ENCODE results near the gene CCNB2.
"Not testable (repeated sequence)": the region's sequence is repeated elsewhere in the genome, so short reads cannot be mapped to it uniquely, and the experiment has no call there.

The CCNB2 gene

GRCh38 chr15:59137566-59137965, 32.6 kb downstream of the CCNB2 start:
- no peak for DNase-seq

GRCh38 chr15:59138243-59138642, 33.3 kb downstream of the CCNB2 start:
- DNase-seq = no peak

- no peak for DNase-seq
Observed at GRCh38 chr15:59140422-59141226, 35.7 kb downstream of the CCNB2 start.

DNA sequence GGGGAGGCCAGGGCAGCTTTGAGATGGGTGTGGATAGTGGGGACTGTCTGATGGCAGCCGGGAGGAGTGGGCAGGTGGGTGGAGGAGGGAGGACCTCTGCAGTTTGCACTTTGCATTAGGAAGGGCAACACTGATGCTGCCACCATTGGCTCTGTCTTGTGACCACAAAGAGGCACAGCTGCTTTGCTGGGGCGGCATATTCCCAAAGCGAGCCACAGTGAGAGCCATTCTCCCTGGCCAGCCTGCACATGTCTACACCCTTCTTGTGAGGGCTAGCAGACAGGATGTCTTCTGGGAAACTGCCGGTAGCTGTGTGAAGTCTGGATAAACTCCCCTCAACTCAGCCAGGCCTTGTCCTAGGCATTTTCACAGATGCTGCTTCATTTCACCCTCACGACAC, 38.3 kb downstream of the CCNB2 start:
- DNase-seq = no peak

DNA sequence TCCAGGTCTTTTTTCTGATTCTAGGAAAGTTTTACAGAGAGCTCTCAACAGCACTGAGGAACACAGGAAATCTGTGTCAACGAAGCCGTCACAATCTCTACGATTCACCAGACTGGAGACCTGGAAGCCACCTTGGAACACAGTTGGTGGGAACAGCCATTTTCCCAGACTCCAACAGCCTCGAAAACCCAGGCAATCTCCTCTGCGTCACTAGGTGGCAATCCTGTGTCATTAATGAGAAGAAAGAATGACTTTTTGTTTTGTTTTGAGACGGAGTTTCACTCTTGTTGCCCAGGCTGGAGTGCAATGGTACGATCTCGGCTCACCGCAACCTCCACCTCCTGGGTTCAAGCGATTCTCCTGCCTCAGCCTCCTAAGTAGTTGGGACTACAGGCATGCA, 39.6 kb downstream of the CCNB2 start:
- DNase-seq = not testable (repeated sequence)

GRCh38 chr15:59147666-59148065, 42.7 kb downstream of the CCNB2 start:
- DNase-seq = no peak

DNA sequence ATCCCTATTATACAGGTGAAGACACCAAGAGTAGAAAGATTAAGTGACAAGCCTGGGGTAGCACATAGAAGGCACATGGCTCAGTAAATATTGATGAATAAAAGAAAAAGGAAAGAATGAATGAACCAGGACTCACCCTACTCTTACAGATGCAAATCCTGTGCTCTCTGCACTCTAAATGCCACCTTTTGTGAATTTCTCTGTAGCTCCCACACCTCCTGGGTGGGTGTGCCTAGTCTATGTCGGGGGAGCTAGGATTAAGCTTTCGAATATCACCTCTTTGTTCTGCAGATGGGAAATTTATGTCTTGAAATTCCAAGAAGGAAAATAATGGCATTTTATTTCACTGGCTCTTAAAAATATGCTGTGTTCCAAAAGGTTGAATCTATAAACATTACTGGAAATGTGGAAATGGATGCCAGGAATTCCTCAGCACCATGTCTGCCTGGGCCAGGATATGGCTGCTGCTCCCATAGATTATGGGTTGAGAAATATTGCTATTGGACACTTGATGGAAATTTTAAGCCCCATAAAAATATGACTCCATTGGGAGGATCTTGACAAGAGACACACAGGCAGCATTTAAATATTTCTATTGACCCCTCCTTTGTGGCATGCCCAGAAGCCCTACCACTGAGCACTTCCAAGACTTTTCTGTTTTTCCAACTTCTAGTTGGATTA, 43.3 kb downstream of the CCNB2 start:
- peak; percentile 44 for DNase-seq

GRCh38 chr15:59150185-59150584, 45.2 kb downstream of the CCNB2 start:
- DNase-seq = peak; percentile 57

- DNase-seq = no peak
Observed at GRCh38 chr15:59152694-59153450, 47.9 kb downstream of the CCNB2 start.

DNA sequence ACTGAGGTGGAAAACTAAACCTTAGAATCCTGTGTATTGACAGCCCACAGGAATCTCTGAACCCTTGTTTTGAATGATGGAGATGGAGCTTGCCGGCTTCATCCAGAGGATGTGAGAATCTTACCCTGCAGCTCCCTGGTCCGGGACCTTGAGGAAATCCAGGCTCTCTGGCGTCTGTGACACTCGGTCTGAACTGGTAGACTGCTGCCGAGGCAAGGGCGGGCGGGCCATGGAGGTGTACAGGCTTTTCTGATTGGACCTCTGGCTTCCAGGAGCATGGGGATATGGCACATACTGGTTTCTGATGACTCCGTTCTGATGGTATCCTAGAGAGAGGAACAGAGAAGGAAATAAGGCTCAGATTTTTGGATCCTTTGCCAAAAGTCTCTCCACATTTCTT, 48.5 kb downstream of the CCNB2 start:
- DNase-seq = no peak

DNA sequence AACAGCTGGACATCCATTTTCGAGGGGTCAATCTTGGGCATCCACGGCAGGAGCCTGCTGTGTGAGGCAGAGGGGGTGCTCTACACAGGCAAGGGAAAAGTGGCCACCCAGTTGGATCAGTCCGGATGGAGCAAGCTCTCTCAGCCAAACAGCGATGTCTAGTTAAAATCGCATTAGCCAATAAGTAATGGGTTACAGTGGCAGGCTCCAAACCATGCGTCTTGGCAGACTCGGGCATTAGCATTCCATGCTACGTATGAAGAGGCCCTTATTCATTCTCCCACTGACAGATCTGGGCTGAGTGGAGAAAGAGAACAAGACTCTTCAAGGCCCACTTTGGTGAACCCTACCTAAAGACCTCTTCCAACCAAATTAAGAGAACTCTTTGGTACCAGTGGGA, 49.3 kb downstream of the CCNB2 start:
- DNase-seq = no peak

DNA sequence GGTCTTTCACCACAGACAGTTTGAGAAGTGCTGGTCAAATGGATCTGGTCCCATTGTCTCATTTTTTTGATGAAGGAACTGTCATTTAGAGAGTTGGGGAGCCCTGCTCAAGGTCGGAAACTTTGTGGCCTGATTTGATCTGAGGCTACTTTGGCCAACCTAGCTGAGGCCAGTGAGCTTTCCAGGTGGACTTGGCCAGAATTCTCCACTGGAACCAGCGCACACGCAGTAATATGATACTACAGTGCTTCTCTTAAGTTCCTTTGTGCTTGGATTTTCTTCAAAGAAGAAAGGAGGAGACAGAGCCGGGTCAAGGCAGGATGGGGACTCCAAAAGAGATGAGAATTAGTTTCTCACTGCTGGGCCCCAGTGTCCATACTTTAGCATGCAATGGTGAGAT, 50.5 kb downstream of the CCNB2 start:
- DNase-seq = no peak

DNA sequence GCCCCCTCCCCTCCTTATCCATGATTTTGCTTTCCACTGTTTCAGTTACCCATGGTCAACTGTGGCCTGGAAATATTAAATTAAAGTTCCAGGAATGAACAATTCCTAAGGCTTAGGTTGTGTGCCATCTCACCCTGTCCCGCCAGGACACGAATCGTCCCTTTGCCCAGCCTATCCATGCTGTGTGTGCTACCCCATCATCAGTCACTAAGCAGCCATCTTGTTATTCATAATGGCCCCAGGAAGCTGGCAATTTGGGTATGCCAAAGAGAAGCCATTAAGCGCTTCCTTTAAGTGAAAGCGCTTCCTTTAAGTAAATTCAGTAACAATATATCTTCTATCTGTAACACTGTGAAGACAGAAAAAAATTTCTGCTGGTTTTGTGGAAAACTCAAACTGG, 52.5 kb downstream of the CCNB2 start:
- no peak for DNase-seq

DNA sequence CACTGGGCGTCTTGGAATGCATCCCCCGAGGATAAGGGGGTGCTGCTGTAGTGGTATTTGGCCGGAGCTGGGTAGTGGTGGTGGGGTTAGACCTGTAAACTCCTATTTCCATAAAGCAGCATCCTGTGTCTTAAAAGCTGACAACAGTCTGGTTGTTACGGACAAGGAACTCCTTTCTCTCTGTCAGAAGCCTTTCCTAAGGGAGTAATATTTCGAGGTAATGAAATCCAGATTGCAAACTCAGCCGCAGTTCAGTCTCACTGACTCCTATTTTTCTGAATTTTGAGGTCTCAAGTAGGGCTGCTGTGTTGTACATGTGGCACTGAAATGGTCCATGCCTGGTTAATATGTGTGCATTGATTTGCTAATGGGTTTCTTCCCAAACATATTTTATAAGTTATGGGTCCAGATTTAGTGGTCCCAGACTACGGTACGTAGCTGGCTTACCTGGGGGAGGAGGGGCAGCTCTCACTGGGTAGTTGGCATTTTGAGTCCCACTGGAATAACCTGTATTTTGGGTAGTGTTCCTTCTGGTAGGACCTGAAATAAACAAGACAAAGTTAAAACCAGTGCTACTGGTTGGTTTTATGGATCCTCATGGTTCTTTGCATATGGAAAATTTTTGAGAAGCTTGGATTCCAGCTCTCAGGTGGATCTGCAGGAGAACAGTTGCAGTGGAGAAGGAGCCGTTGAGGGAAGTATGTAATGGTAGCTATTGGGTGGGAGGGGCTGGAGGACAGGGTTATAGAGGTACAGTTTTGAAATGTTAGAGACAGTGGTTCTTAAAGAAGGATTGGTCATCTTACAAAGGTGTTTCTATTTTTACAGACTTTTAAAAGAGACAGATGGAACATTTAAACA, 53.1 kb downstream of the CCNB2 start:
- DNase-seq = no peak

GRCh38 chr15:59158701-59159034, 53.7 kb downstream of the CCNB2 start:
- DNase-seq = no peak

DNA sequence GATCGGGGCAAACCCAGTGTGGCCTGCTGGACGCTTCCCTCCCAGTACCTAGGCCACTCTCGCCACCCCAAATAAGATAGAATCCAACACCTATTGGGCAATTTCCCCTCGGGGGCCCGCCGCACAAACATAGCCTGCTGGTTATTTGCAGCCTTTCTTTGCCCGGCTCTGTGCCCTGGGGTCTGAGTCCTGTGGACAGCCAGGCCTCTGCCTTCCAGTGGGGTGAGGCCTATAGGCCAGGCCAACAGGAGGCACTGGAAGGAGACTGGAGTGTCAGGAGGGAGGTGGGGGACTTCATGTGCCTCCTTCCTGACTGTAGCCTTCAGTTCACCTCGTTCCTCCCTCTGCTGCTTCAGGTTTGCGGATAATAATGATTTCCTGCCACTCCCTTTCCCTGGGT, 54.3 kb downstream of the CCNB2 start:
- no peak for DNase-seq

DNA sequence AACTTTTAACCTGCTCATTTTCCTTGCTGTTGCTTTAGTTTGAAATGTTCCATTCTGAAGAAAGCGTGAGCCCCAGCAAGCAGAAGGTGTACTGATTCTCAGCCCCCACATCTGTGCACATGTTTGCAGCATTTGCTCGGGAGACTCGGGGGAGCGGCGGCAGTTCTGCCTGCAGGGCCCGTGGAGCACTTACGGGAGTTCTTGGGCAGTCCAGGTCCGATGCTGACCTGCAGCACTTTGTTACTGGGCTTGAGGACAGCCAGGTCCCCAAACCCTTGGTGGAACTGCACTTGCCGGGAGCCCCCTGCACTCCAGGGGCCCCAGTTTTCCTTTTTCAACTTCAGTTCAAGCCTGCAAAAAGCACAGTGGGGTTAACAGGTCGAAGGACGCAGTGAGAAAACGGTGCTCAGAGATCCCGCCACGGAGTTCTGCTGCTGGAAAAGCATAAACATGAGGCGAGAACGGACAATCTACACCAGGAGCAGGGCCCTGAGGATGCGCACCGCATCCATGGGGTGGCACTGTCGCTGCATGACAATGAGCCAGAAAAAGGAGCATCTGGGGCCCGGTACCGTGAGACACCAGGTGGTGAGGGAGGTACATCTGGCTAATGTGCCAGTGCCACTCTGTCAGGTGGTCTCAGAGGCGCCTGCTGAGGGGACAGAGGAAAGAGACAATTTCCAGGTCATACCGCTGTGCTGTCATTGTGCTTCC, 56.1 kb downstream of the CCNB2 start:
- no peak for DNase-seq

DNA sequence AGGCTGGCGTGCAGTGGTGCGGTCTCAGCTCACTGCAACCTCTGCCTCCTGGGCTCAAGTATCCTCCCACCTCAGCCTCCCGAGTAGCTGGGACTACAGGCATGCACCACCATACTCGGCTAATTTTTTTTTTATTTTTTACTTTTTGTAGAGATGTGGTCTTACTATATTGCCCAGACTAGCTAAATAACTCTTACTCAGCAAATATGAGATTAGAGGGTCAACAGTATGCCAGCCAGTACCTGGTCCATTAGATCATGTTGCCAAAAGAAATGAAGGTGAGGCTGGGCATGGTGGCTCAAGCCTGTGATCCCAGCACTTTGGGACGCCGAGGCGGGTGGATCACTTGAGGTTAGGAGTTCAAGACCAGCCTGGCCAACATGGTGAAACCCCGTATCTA, 57.1 kb downstream of the CCNB2 start:
- not testable (repeated sequence) for DNase-seq

DNA sequence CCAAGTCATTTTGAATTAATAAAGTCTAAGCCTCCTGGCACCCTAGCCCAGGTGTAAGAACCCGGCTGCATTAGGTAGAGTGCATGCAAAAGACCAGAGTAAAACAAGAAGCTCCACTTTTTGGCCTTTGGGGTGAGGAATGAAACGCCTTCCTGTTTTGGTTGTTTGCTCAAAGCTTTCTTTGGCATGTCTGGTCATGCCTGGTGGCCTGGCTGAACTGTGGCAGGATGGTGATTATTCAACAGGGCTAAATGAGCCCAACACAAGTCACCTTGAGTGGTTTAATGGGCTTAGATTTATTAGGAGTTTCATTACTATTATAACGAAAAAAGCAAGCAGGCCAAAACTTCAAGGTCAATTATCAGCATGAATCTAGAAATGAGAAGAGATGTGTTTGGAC, 60.8 kb downstream of the CCNB2 start:
- no peak for DNase-seq

DNA sequence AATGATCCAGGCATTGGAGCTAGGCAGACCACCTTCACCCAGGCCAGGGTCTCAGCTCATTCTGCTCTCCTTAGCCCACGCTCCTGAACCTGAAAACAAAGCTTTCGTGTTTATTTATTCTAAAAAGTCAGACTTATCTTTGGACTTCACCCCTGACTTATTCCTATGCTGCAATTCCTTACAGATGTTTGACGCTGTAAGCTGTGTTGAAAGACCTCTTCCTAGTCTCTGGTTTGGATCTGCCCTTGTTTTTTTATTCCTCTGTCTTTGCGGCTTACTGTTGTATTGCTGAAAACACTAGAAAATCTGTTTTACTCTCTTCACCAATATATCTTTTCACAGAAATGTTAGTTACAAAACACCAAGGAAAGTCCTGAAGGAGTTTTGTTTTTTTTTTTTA, 61.2 kb downstream of the CCNB2 start:
- no peak for DNase-seq

GRCh38 chr15:59166601-59167265, 61.8 kb downstream of the CCNB2 start:
- DNase-seq = no peak

DNA sequence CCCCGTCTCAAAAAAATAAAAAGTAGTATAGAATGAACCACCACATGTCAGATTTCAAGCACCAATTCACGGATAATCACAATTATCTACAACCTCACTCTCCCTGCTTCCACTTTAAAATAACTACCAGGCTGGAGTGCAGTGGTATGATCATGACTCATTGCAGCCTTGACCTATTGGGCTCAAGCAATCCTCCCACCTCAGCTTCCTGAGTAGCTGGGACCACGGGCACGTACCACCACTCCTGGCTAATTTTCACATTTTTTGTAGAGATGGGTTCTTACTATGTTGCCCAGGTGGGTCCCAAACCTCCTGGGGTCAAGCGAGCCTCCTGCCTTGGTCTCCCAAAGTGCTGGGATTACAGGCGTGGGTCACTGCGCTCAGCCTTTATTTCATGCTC, 63.6 kb downstream of the CCNB2 start:
- no peak for DNase-seq

Measured in right hindlimb (tissue), 1 donor.